Measurements from ENCODE around the gene RTN4RL2. TPM values are rescaled to one million over a fixed set of nuclear protein-coding genes. Genes with fewer than 3 reads are reported as not detected.

RTN4RL2 gene
- polyA plus RNA-seq, 3 donors: 0.40 to 0.53 (median 0.44) TPM

- no peaks in the 10 kb centered on the region for H3K9me3 ChIP-seq (replicated peaks in 1 of 2; ENCODE audit: control insufficient read depth in 1 of 2, insufficient read depth in 1 of 2, low read length in 2 of 2)
- H4K20me1 ChIP-seq (ENCODE audit: insufficient read depth, low read length): no peaks in the 10 kb centered on the region
- no peak overlapping the region for H3K4me2 ChIP-seq (replicated peaks; ENCODE audit: extremely low read depth, low read length, poor library complexity, severe bottlenecking)
- H3K4me3 Mint-ChIP-seq: no peak overlapping the region
- H3K36me3 Mint-ChIP-seq: peaks cover 6 to 16% of the 10 kb centered on the region in 2 donors
- TF ChIP-seq CTCF (IDR thresholded peaks at IDR 0.05): no peak
- peaks cover 0 to 3% (median 0%) of the 10 kb centered on the region in 7 donors for H3K9me3 Mint-ChIP-seq
- peaks cover 0 to 1% of the 10 kb centered on the region in 2 donors for H3K4me1 ChIP-seq (ENCODE audit: control insufficient read depth in 1 of 2, insufficient read depth in 2 of 2, low read length in 2 of 2)
- peaks cover 12% of the 10 kb centered on the region for H3K79me2 ChIP-seq (ENCODE audit: insufficient read depth, low read length)
- no peaks in the 10 kb centered on the region for H3K27me3 ChIP-seq (ENCODE audit: control insufficient read depth in 2 of 2, insufficient read depth in 2 of 2, low read length in 2 of 2)
- WGBS (ENCODE audit: insufficient coverage): 94% methylated on average over 3 of the region's 7 CpGs
- H3K4me3 ChIP-seq (replicated peaks in 1 of 3; ENCODE audit: low read depth in 2 of 3, low read length in 3 of 3): no peak overlapping the region
- DNase-seq: no peak
- H3K27me3 Mint-ChIP-seq (ENCODE audit: low read depth in 3 of 3): no peaks in the 10 kb centered on the region
- intact Hi-C loops (cut with micrococcal nuclease): no loop called here
- peaks cover 0 to 11% of the 10 kb centered on the region in 2 donors for H3K36me3 ChIP-seq (replicated peaks in 1 of 2; ENCODE audit: control insufficient read depth in 1 of 2, insufficient read depth in 2 of 2, low read length in 2 of 2)
- H2AFZ ChIP-seq (ENCODE audit: insufficient read depth, low read depth, low read length, poor library complexity, severe bottlenecking): no peak overlapping the region
- peaks cover 8% of the 10 kb centered on the region for H3K4me1 Mint-ChIP-seq
- no peak overlapping the region for H3K27ac ChIP-seq (ENCODE audit: low read depth in 1 of 2, low read length in 2 of 2)
- no peak overlapping the region for H3K9ac ChIP-seq (ENCODE audit: insufficient read depth, low read length, poor library complexity, severe bottlenecking)
- no peak overlapping the region for H3K27ac Mint-ChIP-seq
Measured at GRCh38 chr11:57508341-57509170, 48.2 kb downstream of the RTN4RL2 start.

- no peak overlapping the region for H2AFZ ChIP-seq (ENCODE audit: insufficient read depth, low read depth, low read length, poor library complexity, severe bottlenecking)
- H3K27me3 Mint-ChIP-seq (ENCODE audit: low read depth in 3 of 3): peaks cover 1 to 8% (median 4%) of the 10 kb centered on the region in 3 donors
- no peaks in the 10 kb centered on the region for H4K20me1 ChIP-seq (ENCODE audit: insufficient read depth, low read length)
- 87% methylated on average over 5 of the region's 6 CpGs for WGBS (ENCODE audit: insufficient coverage)
- intact Hi-C loops (cut with micrococcal nuclease): no loop called here
- H3K4me3 ChIP-seq (replicated peaks in 1 of 3; ENCODE audit: low read depth in 2 of 3, low read length in 3 of 3): no peak overlapping the region
- H3K36me3 Mint-ChIP-seq: peaks cover 0 to 7% of the 10 kb centered on the region in 2 donors
- no peaks in the 10 kb centered on the region for H3K9me3 ChIP-seq (replicated peaks in 1 of 2; ENCODE audit: control insufficient read depth in 1 of 2, insufficient read depth in 1 of 2, low read length in 2 of 2)
- H3K4me2 ChIP-seq (replicated peaks; ENCODE audit: extremely low read depth, low read length, poor library complexity, severe bottlenecking): no peak overlapping the region
- no peak overlapping the region for H3K9ac ChIP-seq (ENCODE audit: insufficient read depth, low read length, poor library complexity, severe bottlenecking)
- H3K9me3 Mint-ChIP-seq: peaks cover 0 to 3% (median 0%) of the 10 kb centered on the region in 7 donors
- no peaks in the 10 kb centered on the region for H3K27me3 ChIP-seq (ENCODE audit: control insufficient read depth in 2 of 2, insufficient read depth in 2 of 2, low read length in 2 of 2)
- TF ChIP-seq CTCF (IDR thresholded peaks at IDR 0.05): no peak
- DNase-seq: no peak
- peaks cover 0 to 4% of the 10 kb centered on the region in 2 donors for H3K36me3 ChIP-seq (replicated peaks in 1 of 2; ENCODE audit: control insufficient read depth in 1 of 2, insufficient read depth in 2 of 2, low read length in 2 of 2)
- H3K4me3 Mint-ChIP-seq: no peak overlapping the region
- peaks cover 19% of the 10 kb centered on the region for H3K79me2 ChIP-seq (ENCODE audit: insufficient read depth, low read length)
- peak overlapping the region in 1 of 7 donors; percentile 31 for H3K27ac Mint-ChIP-seq
- no peak overlapping the region for H3K27ac ChIP-seq (ENCODE audit: low read depth in 1 of 2, low read length in 2 of 2)
- H3K4me1 ChIP-seq (ENCODE audit: control insufficient read depth in 1 of 2, insufficient read depth in 2 of 2, low read length in 2 of 2): peaks cover 16 to 22% of the 10 kb centered on the region in 2 donors
- H3K4me1 Mint-ChIP-seq: peaks cover 26% of the 10 kb centered on the region
Measured at GRCh38 chr11:57511741-57512430, 51.6 kb downstream of the RTN4RL2 start.

All from CD14-positive monocyte (primary cell).